NCI-H187 treated with DMSO at 0.1 percent for 48 hours (cell line): ENCODE results near the gene RUNDC3A.
"Not testable (repeated sequence)": the region's sequence is repeated elsewhere in the genome, so short reads cannot be mapped to it uniquely, and the experiment has no call there.

ENCODE experiments used
- DNase-seq: peaks from one replicate; lab custom pipeline; 2025; lab: John Stamatoyannopoulos, UW

Gene RUNDC3A

GRCh38 chr17:44318077-44318892 is 9.9 kb downstream of the RUNDC3A start:
- no peak for DNase-seq

- no peak for DNase-seq
These were observed 11.7 kb downstream of the RUNDC3A start for GRCh38 chr17:44320066-44320465.

- no peak for DNase-seq
These were observed 13.1 kb downstream of the RUNDC3A start for GRCh38 chr17:44321246-44322120.

- no peak for DNase-seq
These were observed 14.0 kb downstream of the RUNDC3A start for GRCh38 chr17:44322236-44322895.

GRCh38 chr17:44323359-44324091 is 15.1 kb downstream of the RUNDC3A start:
- no peak for DNase-seq

GRCh38 chr17:44324092-44324570 is 15.7 kb downstream of the RUNDC3A start:
- no peak for DNase-seq

GRCh38 chr17:44324571-44325275 is 16.3 kb downstream of the RUNDC3A start, which contains the start of gene SLC25A39:
Gene SLC25A39 (minus strand): TSS chr17:44324823. CDS start chr17:44323562, 1,261 bp downstream.
- peak; percentile 31 for DNase-seq

GRCh38 chr17:44326861-44327444 is 18.6 kb downstream of the RUNDC3A start:
- peak; percentile 84 for DNase-seq

GRCh38 chr17:44327715-44328449 is 19.5 kb downstream of the RUNDC3A start:
- DNase-seq = no peak

GRCh38 chr17:44329516-44329915 is 21.1 kb downstream of the RUNDC3A start:
- not testable (repeated sequence) for DNase-seq

- not testable (repeated sequence) for DNase-seq
These were observed 21.9 kb downstream of the RUNDC3A start for GRCh38 chr17:44330263-44330662.

GRCh38 chr17:44331249-44331760 is 22.9 kb downstream of the RUNDC3A start:
- peak; percentile 65 for DNase-seq

- no peak for DNase-seq
These were observed 25.0 kb downstream of the RUNDC3A start for GRCh38 chr17:44333371-44333770.

- DNase-seq = no peak
These were observed 25.9 kb downstream of the RUNDC3A start for GRCh38 chr17:44334315-44334714.

- DNase-seq = no peak
These were observed 26.3 kb downstream of the RUNDC3A start for GRCh38 chr17:44334727-44335126.

GRCh38 chr17:44335564-44335963 is 27.2 kb downstream of the RUNDC3A start:
- no peak for DNase-seq

- no peak for DNase-seq
These were observed 27.6 kb downstream of the RUNDC3A start for GRCh38 chr17:44335968-44336367.

GRCh38 chr17:44338702-44339101 is 30.3 kb downstream of the RUNDC3A start:
- DNase-seq = no peak

GRCh38 chr17:44340553-44340952 is 32.2 kb downstream of the RUNDC3A start:
- not testable (repeated sequence) for DNase-seq
